Ureter (tissue), 1 donor: ENCODE results near the gene KCNJ16. TPM values are rescaled to one million over a fixed set of nuclear protein-coding genes. Genes with fewer than 3 reads are reported as not detected.

ENCODE experiments used
- DNase-seq: peaks from one replicate; pipeline ENCODE4 v3.0.0-alpha.2; 2020; ENCODE audit warnings: low spot score
- total RNA-seq: library from RNA; stranded (reverse); gene quantifications from one replicate; pipeline ENCODE4 v1.2.4, GENCODE V29; 2023
- donor health status: DM: yes; HTN: yes; CAD: no.

The KCNJ16 gene
- total RNA-seq, 1 donor from 2014 or later: not detected

GRCh38 chr17:70128727-70129238 lies 53.8 kb downstream of the KCNJ16 start:
- DNase-seq: no peak

GRCh38 chr17:70130289-70130688 lies 55.3 kb downstream of the KCNJ16 start:
- DNase-seq: no peak

- DNase-seq: no peak
These were observed 57.5 kb downstream of the KCNJ16 start for GRCh38 chr17:70132505-70132904.

GRCh38 chr17:70134042-70134441 lies 59.0 kb downstream of the KCNJ16 start:
- no peak for DNase-seq

- no peak for DNase-seq
These were observed 59.8 kb downstream of the KCNJ16 start for GRCh38 chr17:70134777-70135176.

- no peak for DNase-seq
These were observed 61.1 kb downstream of the KCNJ16 start for GRCh38 chr17:70136131-70136530.

- DNase-seq: peak; percentile 54
These were observed 62.6 kb downstream of the KCNJ16 start for GRCh38 chr17:70137451-70138230.

GRCh38 chr17:70138291-70138865 lies 63.4 kb downstream of the KCNJ16 start:
- no peak for DNase-seq

GRCh38 chr17:70139449-70139993 lies 64.5 kb downstream of the KCNJ16 start:
- DNase-seq: no peak

GRCh38 chr17:70144260-70144846 lies 69.3 kb downstream of the KCNJ16 start:
- no peak for DNase-seq

GRCh38 chr17:70153210-70153609 lies 78.2 kb downstream of the KCNJ16 start:
- no peak for DNase-seq

- DNase-seq: no peak
These were observed 82.1 kb downstream of the KCNJ16 start for GRCh38 chr17:70157151-70157550.

- DNase-seq: no peak
These were observed 83.2 kb downstream of the KCNJ16 start for GRCh38 chr17:70158180-70158579.

GRCh38 chr17:70158591-70158990 lies 83.6 kb downstream of the KCNJ16 start:
- DNase-seq: no peak

- DNase-seq: no peak
These were observed 85.0 kb downstream of the KCNJ16 start for GRCh38 chr17:70159980-70160379.

GRCh38 chr17:70161519-70161918 lies 86.5 kb downstream of the KCNJ16 start:
- no peak for DNase-seq

- DNase-seq: no peak
These were observed 90.4 kb downstream of the KCNJ16 start for GRCh38 chr17:70165383-70165782.

GRCh38 chr17:70166615-70167014 lies 91.6 kb downstream of the KCNJ16 start:
- DNase-seq: no peak

- DNase-seq: no peak
These were observed 93.3 kb downstream of the KCNJ16 start for GRCh38 chr17:70168044-70168976.

GRCh38 chr17:70168977-70169708 lies 94.1 kb downstream of the KCNJ16 start, which contains the start of gene KCNJ2:
Gene KCNJ2 (plus strand): TSS chr17:70169532. CDS start chr17:70175040, 5,508 bp downstream.
- peak; percentile 77 for DNase-seq
